ENCODE measurements around the gene MCC.

Gene MCC

DNA sequence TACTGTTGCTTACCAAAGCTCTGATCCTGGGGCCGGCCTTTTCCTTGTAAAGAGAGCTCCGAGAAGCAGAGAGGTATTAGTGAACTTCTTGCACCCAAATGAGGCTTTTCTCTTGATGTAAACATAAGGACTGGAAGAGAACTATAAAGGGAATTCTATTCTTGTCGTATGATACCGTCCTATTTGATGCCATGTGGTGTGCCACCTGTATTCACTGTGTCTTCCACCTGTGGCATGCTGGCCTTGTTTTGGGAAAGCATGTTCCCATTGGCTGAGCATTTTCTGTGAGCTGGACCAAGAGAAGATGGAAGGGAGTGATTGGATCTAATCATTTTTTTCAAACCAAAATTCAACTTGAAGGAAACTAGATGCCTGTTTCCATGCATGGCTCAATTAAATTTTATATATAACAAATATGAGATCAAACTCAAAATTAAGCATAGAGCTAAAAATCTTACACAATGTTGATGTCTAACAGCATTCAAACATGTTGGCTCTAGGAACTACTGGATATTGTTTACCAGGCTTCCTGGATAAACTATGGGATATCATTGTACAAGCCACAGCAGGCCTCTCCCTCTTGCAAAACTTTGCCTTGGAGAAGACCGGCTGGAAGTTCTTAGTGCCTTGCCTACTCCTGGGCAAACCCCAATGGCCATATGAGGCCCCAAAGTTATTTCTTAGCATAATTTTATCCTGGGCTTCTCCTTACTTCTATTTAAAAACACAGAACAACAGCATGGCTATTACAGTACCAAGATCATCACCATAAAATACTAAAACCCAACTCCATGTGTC lies 168.8 kb downstream of the MCC start:
- DNase-seq (ENCODE audit: low read depth in 3 of 3): no peak

GRCh38 chr5:113317636-113318035 lies 170.6 kb downstream of the MCC start:
- DNase-seq (ENCODE audit: low read depth in 3 of 3): no peak

DNA sequence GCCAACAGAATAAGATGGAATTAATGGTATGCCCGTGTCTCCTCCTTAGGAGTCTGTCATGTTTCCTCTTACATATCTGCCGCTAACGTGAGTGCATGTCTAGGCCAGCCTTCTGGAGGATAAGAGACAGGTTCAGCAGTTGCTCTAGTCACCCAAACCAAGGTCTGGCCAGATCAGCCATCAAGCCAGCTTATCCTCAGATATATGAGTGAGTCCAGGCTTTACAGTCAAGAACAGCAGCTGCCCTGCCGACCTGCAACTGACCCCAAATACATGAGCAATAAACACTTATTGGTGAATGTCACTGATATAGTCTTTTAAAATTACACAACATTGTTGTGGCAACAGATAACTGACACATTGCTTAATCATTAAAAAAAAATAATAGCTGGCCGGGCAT lies 177.0 kb downstream of the MCC start:
- no peak for DNase-seq (ENCODE audit: low read depth in 3 of 3)

DNA sequence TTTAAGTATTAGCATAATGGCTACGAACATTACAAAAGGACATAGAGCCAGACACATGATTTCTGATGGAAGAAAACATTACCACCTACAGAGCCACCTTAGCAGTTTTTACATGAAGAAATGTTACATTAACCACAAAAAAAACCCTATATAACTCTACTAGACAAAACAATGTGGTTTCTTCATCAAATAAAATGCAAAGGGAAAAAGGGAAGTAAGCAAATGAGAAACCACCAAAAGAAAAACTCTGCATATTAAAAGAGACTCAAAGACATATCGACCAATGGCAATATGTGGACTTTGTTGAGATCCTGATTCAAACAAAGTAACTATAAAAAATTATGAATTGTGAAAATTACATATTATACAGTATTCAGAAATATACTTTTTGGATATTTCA lies 186.1 kb downstream of the MCC start:
- DNase-seq (ENCODE audit: low read depth in 3 of 3): no peak

DNA sequence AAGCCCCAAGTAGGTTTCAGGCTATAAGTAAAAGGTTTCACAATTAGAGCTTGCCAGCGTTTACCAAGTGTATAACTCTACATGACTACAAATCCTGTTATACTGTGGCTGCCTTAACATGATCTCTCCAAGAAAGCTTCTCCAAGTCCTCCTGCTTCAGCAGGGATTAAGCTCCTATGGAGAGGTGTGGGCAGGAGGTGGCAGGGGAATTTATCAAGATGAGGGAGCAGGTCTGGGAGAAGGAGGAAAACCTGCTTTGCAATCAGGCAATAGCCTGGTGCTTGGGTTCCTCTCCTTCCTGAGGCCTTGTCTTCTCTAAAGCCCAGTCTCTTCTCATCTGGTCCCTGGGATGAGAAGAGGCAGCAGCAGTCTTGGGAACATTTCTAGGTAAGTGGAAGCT lies 188.7 kb downstream of the MCC start:
- DNase-seq (ENCODE audit: low read depth in 3 of 3): no peak

DNA sequence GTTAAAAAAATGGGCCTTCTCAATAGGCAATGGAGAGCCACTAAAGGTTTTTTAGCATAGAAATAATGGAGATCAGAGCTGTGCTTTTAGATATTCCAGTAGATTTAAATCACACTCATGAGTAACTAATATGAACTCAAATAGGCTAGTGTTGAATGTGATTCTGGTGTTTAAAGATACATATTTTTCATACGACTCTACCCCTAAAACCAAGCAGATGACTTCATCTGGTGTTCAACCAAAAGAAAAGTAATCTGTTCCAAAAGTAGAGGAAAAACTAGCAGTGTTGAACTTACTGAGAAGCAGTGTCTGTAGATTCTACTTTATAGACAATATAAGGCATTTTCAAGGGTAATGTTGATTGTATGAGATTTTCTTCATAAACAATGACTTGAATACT lies 191.6 kb downstream of the MCC start:
- DNase-seq (ENCODE audit: low read depth in 3 of 3): no peak

DNA sequence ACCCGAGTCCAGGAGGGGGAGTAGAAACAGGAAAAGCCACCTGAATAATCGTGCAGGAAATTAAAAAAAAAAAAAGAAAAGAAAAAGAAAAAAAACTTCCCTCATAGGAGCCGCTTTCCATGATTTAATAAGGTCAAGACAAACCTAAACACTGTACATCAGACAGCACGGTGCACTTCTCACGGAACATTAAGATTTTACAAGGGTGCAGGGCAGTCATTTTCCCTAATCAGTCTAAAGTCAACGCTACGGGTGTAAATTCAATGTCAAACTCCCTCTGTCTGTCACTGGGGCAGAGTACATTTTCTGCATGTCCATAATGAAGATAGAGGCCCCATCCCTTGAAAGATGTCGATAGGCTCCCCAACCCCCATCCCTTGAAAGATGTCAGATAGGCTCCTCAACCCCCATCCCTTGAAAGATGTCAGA lies 193.1 kb downstream of the MCC start:
- no peak for DNase-seq (ENCODE audit: low read depth in 3 of 3)

DNA sequence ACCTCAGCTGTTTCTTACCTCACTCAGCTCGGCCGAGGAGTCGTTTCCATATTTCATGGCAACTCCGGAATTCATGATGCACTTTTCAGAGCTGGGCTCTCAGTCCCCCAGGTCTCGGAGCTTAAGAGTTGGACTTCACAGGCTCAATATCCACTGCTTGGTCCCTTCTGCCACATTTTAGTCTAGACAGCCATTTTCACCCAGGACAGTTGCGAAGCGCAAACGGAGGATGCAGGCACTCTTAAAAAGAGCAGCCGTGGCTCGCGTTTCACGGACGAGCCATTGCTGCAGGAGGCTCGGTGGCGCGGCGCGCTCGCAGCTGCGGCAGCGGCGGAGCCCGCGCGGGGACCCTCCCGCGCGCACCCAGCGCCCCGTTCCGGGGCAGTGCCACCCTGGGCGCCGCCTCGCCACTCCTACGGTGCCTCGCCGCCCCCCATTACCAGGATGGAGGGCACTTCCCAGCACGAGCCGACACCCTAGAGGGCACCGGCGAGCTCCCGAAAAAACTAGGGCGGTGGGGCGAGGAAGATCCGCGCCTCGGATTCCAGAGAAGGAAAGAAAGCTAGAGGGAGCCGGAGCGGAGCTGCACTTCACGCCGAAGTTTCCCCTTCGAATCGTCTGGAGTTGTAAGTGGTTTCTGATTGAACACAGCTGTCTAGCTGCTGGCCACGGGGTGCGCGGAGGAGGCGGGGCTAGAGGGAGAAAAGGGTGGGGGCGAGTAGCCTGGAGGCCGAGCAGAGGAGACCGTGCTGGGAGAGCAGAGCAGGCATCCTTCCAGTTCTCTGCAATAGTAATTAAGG lies 193.7 kb downstream of the MCC start:
- peak; percentile 42 to 76 (median 46) for DNase-seq (ENCODE audit: low read depth in 3 of 3)

DNA sequence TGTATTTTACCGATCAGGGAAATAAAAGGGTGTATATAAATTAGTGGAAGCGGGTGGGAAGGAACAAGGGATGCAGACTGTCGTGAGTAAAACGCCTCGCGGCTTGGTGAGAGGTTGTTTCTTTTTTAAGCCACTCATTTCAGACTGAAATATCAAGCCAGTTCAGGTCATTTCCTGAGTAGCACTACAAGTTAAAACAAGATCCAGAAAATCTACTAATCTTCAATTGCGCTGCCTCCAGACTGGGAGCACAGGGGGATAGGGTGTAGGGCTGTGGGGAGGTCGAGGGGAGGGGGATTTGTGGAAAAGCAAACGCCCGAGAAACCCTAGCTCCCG lies 194.3 kb downstream of the MCC start:
- DNase-seq (ENCODE audit: low read depth in 3 of 3): no peak

- no peak for DNase-seq (ENCODE audit: low read depth in 3 of 3)
Observed at GRCh38 chr5:113293068-113293974, 194.9 kb downstream of the MCC start.

GRCh38 chr5:113292462-113292861 lies 195.8 kb downstream of the MCC start:
- DNase-seq (ENCODE audit: low read depth in 3 of 3): no peak

- no peak for DNase-seq (ENCODE audit: low read depth in 3 of 3)
Observed at GRCh38 chr5:113283558-113283957, 204.7 kb downstream of the MCC start.

DNA sequence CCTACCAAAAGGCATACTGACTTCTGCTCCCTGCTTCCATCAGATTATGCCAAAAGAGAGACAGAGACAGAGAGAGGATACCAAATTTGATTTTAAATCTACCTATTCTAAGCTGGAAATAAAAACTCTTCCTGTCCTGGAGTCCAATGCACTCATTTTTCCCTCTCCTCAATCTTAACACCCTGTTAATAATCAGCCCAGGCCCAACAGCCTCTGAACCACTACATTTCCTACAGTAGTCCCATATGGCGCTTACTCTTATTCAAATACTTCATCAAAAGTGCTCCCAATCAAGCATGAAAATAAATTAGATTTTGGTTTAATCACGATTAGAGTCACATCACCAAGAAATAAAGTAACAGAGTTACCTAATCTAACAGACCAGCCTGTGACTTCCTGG lies 205.8 kb downstream of the MCC start:
- DNase-seq (ENCODE audit: low read depth in 3 of 3): no peak

GRCh38 chr5:113281194-113281593 lies 207.1 kb downstream of the MCC start:
- no peak for DNase-seq (ENCODE audit: low read depth in 3 of 3)

DNA sequence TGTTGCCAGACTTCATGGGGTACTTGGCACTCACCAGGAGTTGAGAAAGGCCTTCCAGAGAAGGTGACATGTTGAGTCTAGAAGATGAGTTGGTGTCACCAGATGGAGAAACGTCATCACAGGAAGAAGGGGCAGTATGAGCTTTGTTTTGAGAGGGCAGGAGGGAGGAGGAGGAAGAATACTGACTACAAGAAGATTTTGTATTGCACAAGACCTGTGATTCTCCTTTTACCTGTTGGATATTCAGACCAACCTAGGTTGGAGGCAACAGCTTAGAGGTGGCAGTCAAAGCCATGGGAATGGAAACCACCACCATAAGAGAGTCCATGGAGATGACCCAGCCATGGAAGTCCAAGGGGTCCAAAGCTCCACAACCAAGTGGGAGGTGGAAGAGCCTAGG lies 207.7 kb downstream of the MCC start:
- no peak for DNase-seq (ENCODE audit: low read depth in 3 of 3)

DNA sequence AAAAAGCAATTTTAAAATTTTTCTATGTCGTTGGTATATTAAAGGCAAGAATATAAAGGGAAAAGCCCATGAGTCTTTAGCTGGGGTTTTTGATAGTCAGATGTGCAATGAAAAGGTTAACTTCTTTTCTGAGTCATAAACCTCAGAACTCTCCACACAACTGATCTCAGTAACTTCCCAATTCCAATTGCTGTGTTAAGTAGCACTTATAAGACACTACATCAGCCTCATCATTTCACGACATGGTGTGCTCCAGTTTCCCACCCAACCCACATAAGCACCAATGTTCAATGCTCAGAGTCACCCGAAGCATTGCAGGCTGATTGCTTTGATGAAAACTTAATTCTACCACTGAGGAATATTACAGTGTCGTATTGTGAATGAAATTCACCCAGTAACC lies 209.3 kb downstream of the MCC start:
- no peak for DNase-seq (ENCODE audit: low read depth in 3 of 3)

DNA sequence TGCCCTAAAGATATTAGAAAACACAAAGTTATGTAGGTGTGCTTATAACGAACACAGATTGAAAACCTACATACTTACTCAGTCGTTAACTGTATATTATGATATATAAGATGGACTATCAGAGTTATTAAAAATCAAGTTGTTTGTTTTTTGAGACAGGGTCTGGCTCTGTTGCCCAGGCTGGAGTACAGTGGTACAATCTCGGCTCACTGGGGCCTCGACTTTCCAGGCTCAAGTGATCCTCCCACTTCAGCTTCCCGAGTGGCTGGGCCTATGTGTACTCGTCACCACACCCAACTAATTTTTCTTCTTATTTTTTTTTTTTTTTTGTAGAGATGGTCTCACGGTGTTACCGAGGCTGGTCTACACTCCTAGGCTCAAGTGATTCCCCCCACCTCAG lies 211.8 kb downstream of the MCC start:
- DNase-seq (ENCODE audit: low read depth in 3 of 3): no peak

- DNase-seq (ENCODE audit: low read depth in 3 of 3): no peak
Observed at GRCh38 chr5:113276001-113276400, 212.3 kb downstream of the MCC start.

DNA sequence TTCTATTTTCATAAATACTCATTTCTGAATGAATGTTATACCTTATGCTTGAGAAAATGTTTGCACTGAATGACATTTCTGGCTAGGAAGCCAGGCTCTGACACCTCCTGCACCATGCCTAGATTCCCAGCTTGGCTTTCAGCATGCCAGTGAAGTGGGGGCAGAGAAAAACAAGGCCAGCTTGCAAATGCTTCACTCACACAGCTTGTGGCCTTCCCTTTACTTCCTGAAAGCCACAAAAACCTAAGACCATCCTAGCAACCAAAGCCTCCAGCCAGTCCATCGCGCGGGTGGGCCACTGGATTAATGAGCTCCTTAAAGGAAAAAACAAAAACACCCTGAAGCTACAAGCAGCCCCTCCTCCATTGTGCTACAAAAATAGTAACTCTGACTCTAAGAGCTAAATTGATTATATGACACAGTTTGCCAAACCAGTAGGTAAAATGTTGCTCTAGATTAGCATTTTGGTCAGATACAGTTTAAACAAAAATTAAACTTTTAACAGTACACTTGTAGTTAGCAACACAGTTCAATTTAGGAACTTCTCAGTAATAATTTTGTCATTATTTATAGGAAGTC lies 213.3 kb downstream of the MCC start:
- DNase-seq (ENCODE audit: low read depth in 3 of 3): no peak

DNA sequence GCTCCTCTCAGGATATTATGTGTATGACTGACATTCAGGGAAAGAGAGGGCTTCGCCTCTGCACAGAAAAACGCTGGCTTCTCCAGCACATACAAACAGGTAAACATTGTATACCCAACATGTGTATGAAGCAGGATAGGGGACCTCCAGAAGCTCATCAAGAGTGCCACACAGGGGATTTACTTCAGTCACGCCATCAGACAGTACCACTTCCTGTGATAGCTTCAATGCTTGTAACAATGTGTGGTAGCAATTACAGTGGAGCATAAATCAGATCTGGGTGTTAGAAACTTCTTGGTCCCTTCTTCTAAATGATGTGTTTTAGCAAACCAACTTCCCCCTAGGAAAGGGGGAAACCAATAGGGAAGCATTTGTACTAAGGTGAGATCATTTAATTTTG lies 214.3 kb downstream of the MCC start:
- no peak for DNase-seq (ENCODE audit: low read depth in 3 of 3)

DNA sequence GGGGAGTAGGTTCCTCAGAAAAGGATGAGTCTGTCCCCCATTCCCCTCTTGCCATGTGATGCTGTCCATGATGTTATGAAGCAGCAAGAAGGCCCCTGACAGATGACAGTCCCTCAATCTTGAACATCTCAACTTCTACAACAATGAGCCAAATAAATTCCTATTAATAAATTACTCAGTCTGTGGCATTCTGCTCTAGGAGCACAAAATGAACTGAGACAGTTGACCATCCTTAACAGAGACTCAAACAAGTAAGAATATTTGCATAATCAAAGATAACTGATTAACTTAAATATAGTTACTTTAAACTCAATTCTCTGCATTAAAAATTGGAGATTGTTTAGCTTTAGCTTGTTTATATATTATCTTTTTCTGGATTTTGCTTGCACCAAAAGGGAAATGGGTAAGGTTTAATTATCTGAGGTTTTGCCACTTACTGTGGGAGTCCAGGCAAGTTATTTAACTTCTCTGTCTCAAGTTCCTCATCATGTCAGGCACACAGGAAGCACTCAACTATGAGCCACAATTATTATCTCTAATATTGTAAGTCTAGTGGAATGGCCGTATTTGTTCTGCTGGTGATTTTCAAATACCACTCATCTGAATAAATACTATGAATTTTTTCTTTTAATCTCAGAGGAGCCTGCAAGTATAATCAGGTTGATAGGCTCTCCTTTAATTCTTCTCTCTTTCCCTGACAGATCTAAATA lies 216.4 kb downstream of the MCC start:
- no peak for DNase-seq (ENCODE audit: low read depth in 3 of 3)
